ENCODE measurements around the gene ENPP3. TPM values are rescaled to one million over a fixed set of nuclear protein-coding genes. Genes with fewer than 3 reads are reported as not detected.

The ENPP3 gene
- total RNA-seq, 2 experiments from 2014 or later, result 0.11 to 0.47 TPM

DNA sequence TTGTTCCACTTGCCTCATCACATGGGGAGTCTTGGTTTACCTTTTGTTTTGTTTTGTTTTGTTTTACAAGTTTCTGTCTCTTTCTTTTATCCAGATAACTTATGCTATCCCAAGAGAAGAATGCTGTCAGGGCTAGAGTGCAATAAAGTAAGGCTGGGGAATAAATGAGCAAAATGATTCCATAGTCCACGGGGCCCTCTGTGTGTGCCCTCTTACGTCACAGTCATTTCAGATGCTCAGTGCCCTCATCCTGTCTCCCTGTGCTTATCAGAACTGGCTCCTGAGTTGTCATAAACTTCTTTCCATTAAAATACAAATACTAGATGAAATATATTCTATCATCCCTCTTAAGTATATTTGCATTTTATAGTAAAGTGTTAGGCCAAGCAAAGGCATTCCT lies 139.9 kb downstream of the ENPP3 start:
- ChIA-PET CTCF (no interaction called here), POLR2A (no interaction called here)
- H3K27ac Mint-ChIP-seq, result no peak overlapping the region
- no peaks in the 10 kb centered on the region for H3K4me1 Mint-ChIP-seq (ENCODE audit: low read depth)
- ATAC-seq, result no peak
- DNase-seq, result no peak
- H3K9me3 Mint-ChIP-seq (ENCODE audit: insufficient read depth), result no peaks in the 10 kb centered on the region
- H3K4me3 Mint-ChIP-seq, result no peak overlapping the region
- peaks cover 18% of the 10 kb centered on the region for H3K27me3 Mint-ChIP-seq (ENCODE audit: low read depth)
- H3K36me3 Mint-ChIP-seq (ENCODE audit: low read depth), result no peaks in the 10 kb centered on the region

DNA sequence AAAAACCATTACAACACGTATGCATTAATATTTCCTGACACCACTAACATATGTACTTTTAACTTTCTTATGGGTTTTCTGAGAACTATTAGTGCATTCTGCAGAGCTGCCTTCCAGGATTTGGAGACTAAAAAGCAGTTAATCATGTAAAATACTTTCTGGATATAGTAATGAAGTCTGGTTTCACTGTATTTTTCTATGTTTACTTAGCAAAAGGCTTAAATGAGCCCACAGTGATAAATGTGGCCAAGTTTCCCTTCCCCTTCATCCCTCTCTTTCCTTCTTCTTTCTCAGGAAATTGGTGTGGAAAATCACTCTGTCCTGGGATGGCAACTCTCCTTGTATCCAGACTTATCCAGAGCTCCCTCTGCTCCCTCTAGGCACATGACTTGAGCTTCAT lies 141.1 kb downstream of the ENPP3 start:
- H3K27ac Mint-ChIP-seq, result no peak overlapping the region
- ChIA-PET POLR2A (interaction anchor here (0.5 kb wide), 1 partner anchor 392 kb away, joined by 5 read pairs; no protein-coding TSS in a partner anchor), CTCF (no interaction called here)
- H3K36me3 Mint-ChIP-seq (ENCODE audit: low read depth), result no peaks in the 10 kb centered on the region
- H3K4me1 Mint-ChIP-seq (ENCODE audit: low read depth), result no peaks in the 10 kb centered on the region
- no peaks in the 10 kb centered on the region for H3K9me3 Mint-ChIP-seq (ENCODE audit: insufficient read depth)
- peaks cover 15% of the 10 kb centered on the region for H3K27me3 Mint-ChIP-seq (ENCODE audit: low read depth)
- ATAC-seq, result no peak
- H3K4me3 Mint-ChIP-seq, result no peak overlapping the region
- DNase-seq, result no peak

DNA sequence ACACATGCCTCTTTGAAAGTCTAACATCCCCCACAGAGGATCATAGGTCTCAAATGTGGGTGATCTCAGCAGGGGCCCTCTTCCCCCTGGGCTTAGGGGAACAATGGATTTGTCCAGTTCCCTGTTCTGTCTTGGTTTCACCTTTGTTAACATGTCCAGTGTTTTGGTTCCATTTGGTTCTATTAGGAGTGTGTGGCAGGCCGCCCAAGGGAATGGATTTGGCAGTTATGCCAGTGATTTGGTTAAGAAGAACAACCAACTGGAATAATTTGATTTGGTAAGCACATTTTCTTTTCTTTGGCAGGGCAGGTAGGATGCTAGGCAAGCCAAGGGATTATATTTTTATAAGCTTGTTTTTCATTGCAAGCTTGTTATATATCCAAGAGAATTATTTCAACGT lies 142.2 kb downstream of the ENPP3 start:
- Mint-ChIP-seq H3K27me3 (ENCODE audit: low read depth) (peaks cover 17% of the 10 kb centered on the region), H3K9me3 (ENCODE audit: insufficient read depth) (no peaks in the 10 kb centered on the region), H3K4me3 (no peak overlapping the region), H3K4me1 (ENCODE audit: low read depth) (no peaks in the 10 kb centered on the region), H3K36me3 (ENCODE audit: low read depth) (no peaks in the 10 kb centered on the region), H3K27ac (no peak overlapping the region)
- no peak for ATAC-seq
- CTCF ChIA-PET, result no interaction called here
- POLR2A ChIA-PET, result no interaction called here
- no peak for DNase-seq

DNA sequence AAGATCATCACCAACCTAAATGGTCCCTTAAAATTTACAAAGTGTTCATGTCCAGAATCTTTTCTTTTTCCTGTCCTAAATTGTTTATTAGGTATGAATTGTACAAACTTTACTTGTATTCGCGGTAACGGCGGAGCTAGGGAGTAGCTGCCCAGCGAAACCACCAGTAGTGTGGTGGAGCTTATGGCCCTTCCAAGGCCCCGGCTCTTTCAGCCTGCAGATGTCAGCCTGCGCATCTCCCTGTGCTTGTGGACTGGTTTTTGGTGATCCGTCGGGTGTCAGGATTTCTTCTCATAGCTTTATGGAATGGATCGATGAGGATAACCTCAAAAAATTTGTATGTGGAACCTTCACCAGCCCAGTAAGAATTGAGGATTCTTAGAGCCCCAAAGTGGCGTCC lies 143.5 kb downstream of the ENPP3 start:
- Mint-ChIP-seq H3K27ac (no peak overlapping the region), H3K4me3 (no peak overlapping the region), H3K4me1 (ENCODE audit: low read depth) (no peaks in the 10 kb centered on the region), H3K9me3 (ENCODE audit: insufficient read depth) (no peaks in the 10 kb centered on the region), H3K27me3 (ENCODE audit: low read depth) (peaks cover 21% of the 10 kb centered on the region), H3K36me3 (ENCODE audit: low read depth) (no peaks in the 10 kb centered on the region)
- DNase-seq (no peak), ATAC-seq (no peak)
- CTCF ChIA-PET, result interaction anchor here (1.3 kb wide), 1 partner anchor 130 kb away, joined by 7 read pairs; no protein-coding TSS in a partner anchor
- POLR2A ChIA-PET, result no interaction called here

DNA sequence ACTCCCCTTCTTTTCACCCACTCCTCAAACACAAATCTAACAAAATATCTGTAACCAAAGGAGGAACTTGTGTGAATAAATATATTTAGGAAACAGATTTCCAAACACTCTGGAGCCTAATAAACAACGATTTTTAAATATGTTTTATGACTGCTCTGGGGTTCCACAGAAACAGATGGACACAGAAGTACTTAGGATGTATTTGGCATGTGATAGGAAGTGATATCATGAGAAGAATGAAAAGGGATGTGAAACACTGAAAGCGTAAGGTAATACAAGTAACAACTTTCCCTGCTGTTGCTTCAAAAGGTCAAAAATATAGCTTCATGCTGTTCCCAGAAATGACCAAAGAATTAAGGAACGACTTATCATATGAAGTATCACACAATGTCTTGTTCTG lies 144.6 kb downstream of the ENPP3 start:
- Mint-ChIP-seq H3K27ac (no peak overlapping the region), H3K27me3 (ENCODE audit: low read depth) (peaks cover 23% of the 10 kb centered on the region), H3K9me3 (ENCODE audit: insufficient read depth) (no peaks in the 10 kb centered on the region), H3K4me1 (ENCODE audit: low read depth) (peaks cover 5% of the 10 kb centered on the region), H3K4me3 (no peak overlapping the region), H3K36me3 (ENCODE audit: low read depth) (no peaks in the 10 kb centered on the region)
- POLR2A ChIA-PET, result no interaction called here
- CTCF ChIA-PET, result interaction anchor here (1.0 to 1.8 kb wide), 3 partner anchors 86 to 134 kb away, joined by 3 to 8 read pairs (median 7); no protein-coding TSS in a partner anchor
- no peak for ATAC-seq
- DNase-seq, result no peak

DNA sequence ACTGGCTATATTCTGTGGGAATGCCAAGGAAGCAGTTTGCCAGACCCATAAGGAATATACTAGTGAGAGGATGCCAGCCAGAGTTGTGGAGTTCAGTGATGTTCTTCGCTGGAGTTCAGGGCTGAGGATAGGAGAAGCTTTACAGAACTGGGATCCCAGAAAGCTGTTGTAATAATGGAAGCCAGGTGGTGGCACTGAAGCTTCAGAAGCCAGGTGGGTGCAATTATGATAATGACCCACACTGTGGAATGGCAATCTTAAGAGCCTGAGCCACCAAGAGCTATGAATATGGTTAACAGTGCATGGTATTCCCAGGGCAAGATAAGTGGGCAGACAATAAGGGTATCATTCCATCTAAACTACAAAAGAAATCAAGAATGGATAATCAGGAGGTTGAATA lies 145.7 kb downstream of the ENPP3 start:
- H3K36me3 Mint-ChIP-seq (ENCODE audit: low read depth), result no peaks in the 10 kb centered on the region
- ChIA-PET POLR2A (no interaction called here), CTCF (interaction anchor here (0.5 to 1.8 kb wide), 4 partner anchors 127 to 690 kb away, joined by 3 to 8 read pairs (median 4); no protein-coding TSS in a partner anchor)
- peaks cover 8% of the 10 kb centered on the region for H3K4me1 Mint-ChIP-seq (ENCODE audit: low read depth)
- DNase-seq (no peak), ATAC-seq (no peak)
- no peaks in the 10 kb centered on the region for H3K9me3 Mint-ChIP-seq (ENCODE audit: insufficient read depth)
- no peak overlapping the region for H3K4me3 Mint-ChIP-seq
- no peak overlapping the region for H3K27ac Mint-ChIP-seq
- peaks cover 24% of the 10 kb centered on the region for H3K27me3 Mint-ChIP-seq (ENCODE audit: low read depth)

DNA sequence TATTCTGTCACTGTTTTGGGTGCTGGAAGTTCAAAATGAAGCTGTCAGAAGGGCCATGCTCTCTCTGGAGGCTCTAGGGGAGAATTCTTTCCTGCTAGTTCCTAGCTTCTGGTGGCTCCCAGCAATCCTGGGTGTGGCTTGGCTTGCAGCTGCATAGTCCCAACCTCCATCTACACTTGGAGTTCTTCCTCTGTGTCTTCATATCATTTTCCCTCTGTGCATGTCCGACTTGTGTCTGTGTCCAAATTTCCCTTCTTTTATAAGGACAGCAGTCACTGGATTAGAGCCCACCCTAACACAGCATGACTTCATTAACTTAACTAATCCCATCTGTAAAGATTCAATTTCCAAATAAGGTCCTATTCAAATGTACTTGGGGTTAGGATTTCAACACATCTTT lies 147.5 kb downstream of the ENPP3 start:
- Mint-ChIP-seq H3K4me1 (ENCODE audit: low read depth) (peaks cover 24% of the 10 kb centered on the region), H3K9me3 (ENCODE audit: insufficient read depth) (no peaks in the 10 kb centered on the region), H3K27me3 (ENCODE audit: low read depth) (peaks cover 21% of the 10 kb centered on the region), H3K27ac (no peak overlapping the region), H3K4me3 (no peak overlapping the region), H3K36me3 (ENCODE audit: low read depth) (no peaks in the 10 kb centered on the region)
- CTCF ChIA-PET, result no interaction called here
- no peak for ATAC-seq
- POLR2A ChIA-PET, result no interaction called here
- no peak for DNase-seq

DNA sequence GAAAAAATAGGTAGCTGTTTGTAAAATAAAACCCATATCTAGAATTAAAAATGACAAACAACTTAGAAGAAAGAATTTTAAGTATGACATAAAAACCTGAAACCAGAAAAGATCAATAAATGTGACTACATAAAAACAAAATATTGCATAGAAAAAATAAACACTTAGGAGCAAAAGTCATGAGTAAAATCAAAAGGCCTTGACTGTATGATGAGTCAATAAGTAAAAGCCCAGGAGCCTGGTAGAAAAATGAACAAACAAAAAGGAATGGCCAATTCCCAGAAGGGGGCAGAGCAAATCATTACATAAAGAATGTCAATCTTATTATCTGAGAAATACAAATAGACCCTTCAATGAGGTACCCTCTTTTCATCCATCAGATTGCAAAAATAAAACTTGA lies 150.0 kb downstream of the ENPP3 start:
- no peaks in the 10 kb centered on the region for H3K9me3 Mint-ChIP-seq (ENCODE audit: insufficient read depth)
- H3K27ac Mint-ChIP-seq, result no peak overlapping the region
- no peak for ATAC-seq
- H3K27me3 Mint-ChIP-seq (ENCODE audit: low read depth), result peaks cover 21% of the 10 kb centered on the region
- H3K4me1 Mint-ChIP-seq (ENCODE audit: low read depth), result peaks cover 31% of the 10 kb centered on the region
- CTCF ChIA-PET, result no interaction called here
- DNase-seq, result no peak
- H3K36me3 Mint-ChIP-seq (ENCODE audit: low read depth), result no peaks in the 10 kb centered on the region
- H3K4me3 Mint-ChIP-seq, result no peak overlapping the region
- POLR2A ChIA-PET, result no interaction called here

DNA sequence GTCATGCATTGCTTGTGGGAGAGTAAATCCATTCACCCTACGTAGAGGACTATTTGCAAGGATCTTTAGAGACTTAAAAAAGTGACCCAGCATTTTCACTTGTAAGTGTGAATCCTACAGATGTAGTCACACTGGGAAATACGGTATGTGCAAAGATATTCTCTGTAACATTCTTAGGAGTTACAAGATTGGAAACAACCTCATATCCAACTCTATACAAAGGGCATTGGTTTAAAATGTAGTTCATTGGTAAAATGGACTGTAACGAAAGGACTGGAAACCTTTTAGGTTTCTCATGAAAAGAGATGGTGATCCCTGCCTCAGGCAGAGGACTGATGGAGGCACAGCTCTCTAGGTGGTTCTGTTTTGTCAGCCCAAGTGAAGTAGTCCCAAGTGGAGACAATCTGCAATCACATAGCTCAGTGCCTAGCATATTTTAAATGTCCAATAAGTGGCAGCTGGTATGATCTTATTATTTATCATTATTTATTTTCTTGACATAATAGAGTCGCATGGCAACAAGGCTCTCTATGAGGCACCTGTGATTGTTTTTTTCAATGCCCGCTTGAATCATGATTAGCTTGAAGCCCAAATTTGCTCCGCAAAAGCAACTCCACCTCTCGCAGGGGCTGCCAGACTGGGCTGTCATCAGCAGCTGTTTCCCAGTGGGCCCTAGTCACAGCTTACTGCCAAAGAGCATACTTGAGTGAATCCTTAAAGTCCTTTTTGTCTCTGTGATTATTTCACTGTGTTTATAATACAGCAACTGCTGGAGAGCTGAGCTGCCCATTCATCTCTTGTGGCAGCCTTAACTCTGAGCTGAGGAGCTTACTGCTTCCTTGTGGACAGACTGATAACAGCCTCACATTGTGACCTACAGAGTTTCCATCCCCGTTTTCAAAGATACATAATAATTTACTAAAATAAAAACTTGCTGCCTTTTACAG lies 150.9 kb downstream of the ENPP3 start:
- CTCF ChIA-PET, result interaction anchor here (1.0 to 1.3 kb wide), 2 partner anchors 92 to 122 kb away, joined by 3 read pairs; no protein-coding TSS in a partner anchor
- no peak for ATAC-seq
- POLR2A ChIA-PET, result no interaction called here

DNA sequence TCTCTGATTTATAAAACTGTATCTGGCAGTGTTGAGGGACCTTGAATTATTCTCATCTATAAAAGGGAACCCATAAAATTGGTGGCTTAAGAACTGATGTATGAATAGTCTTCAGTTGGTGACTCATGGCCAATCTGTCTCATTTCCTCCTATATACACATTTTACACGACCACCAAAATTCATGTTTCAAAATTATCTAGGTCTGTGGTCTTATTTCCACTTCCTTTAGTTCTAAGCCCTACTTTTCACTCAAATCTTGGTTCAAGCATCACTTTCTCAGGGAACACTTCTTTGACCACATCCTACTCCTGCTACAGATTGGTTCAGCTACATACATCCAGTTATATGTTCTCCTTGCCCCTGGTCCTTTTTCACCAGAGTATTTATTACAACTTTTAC lies 152.1 kb downstream of the ENPP3 start:
- H3K27me3 Mint-ChIP-seq (ENCODE audit: low read depth), result peaks cover 13% of the 10 kb centered on the region
- H3K9me3 Mint-ChIP-seq (ENCODE audit: insufficient read depth), result no peaks in the 10 kb centered on the region
- H3K27ac Mint-ChIP-seq, result peak overlapping the region; percentile 51
- no peaks in the 10 kb centered on the region for H3K36me3 Mint-ChIP-seq (ENCODE audit: low read depth)
- POLR2A ChIA-PET, result no interaction called here
- peak; percentile 65 for ATAC-seq
- CTCF ChIA-PET, result interaction anchor here (0.9 kb wide), 1 partner anchor 161 kb away, joined by 3 read pairs; the partner anchor contains the start of gene MED23
- H3K4me1 Mint-ChIP-seq (ENCODE audit: low read depth), result peaks cover 35% of the 10 kb centered on the region
- no peak for DNase-seq
- no peak overlapping the region for H3K4me3 Mint-ChIP-seq

More for the DNA sequence above, 150.9 kb downstream of the ENPP3 start:
- peaks cover 35% of the 10 kb centered on the region for H3K4me1 Mint-ChIP-seq (ENCODE audit: low read depth)
- no peak overlapping the region for H3K27ac Mint-ChIP-seq
- H3K9me3 Mint-ChIP-seq (ENCODE audit: insufficient read depth), result no peaks in the 10 kb centered on the region
- H3K27me3 Mint-ChIP-seq (ENCODE audit: low read depth), result peaks cover 19% of the 10 kb centered on the region
- H3K36me3 Mint-ChIP-seq (ENCODE audit: low read depth), result no peaks in the 10 kb centered on the region
- no peak for DNase-seq
- H3K4me3 Mint-ChIP-seq, result no peak overlapping the region

DNA sequence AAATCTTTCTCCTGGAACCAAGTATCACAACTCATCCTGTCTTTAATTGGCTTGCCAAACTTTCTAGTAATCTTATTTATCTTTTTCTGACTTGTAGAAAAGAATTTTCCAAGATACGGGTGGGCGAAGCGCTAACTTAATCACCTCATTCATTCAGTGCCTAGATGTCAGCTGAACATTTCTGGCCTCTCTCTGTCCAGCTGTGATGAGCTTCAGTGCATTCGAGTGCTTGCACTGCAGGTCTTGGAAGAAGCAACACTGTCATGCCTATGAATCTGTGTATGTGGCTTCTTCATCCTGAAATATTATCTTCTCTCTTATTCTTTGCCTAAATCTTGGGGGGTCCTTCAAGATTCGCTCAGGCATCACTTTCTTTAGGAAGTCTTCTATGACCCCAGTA lies 154.4 kb downstream of the ENPP3 start:
- CTCF ChIA-PET, result interaction anchor here (2.1 kb wide), 1 partner anchor 124 kb away, joined by 5 read pairs; no protein-coding TSS in a partner anchor

DNA sequence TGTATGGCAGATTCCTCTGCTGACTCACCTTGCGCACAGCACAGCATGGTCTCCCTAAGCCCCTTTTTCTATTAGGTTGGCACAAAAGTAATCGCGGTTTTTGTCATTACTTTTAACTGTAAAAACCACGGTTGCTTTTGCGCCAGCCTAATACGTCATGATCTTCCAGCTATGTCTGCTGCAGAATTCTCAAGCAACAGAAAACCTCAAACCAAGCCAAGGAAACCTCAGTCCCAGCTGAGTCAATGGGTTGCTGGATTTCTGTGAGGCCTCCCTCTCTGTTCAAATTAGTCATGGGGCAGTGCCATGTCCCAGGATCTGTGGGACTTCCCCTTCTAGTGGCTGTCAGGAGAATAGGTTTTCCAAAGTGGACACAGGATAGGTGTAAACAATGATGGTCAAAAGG lies 155.0 kb downstream of the ENPP3 start:
- Mint-ChIP-seq H3K4me1 (ENCODE audit: low read depth) (peaks cover 29% of the 10 kb centered on the region), H3K9me3 (ENCODE audit: insufficient read depth) (peaks cover 8% of the 10 kb centered on the region), H3K27me3 (ENCODE audit: low read depth) (peaks cover 17% of the 10 kb centered on the region), H3K36me3 (ENCODE audit: low read depth) (no peaks in the 10 kb centered on the region), H3K27ac (no peak overlapping the region), H3K4me3 (no peak overlapping the region)
- ATAC-seq (no peak), DNase-seq (no peak)
- CTCF ChIA-PET, result interaction anchor here (2.1 kb wide), 1 partner anchor 123 kb away, joined by 5 read pairs; no protein-coding TSS in a partner anchor
- POLR2A ChIA-PET, result interaction anchor here (0.6 kb wide), 1 partner anchor 10 kb away, joined by 3 read pairs; no protein-coding TSS in a partner anchor

More for the DNA sequence above, 154.4 kb downstream of the ENPP3 start:
- POLR2A ChIA-PET, result no interaction called here
- H3K9me3 Mint-ChIP-seq (ENCODE audit: insufficient read depth), result peaks cover 8% of the 10 kb centered on the region
- H3K36me3 Mint-ChIP-seq (ENCODE audit: low read depth), result no peaks in the 10 kb centered on the region
- no peak overlapping the region for H3K27ac Mint-ChIP-seq
- peaks cover 32% of the 10 kb centered on the region for H3K4me1 Mint-ChIP-seq (ENCODE audit: low read depth)
- ATAC-seq, result no peak
- DNase-seq, result no peak
- H3K27me3 Mint-ChIP-seq (ENCODE audit: low read depth), result peaks cover 11% of the 10 kb centered on the region
- H3K4me3 Mint-ChIP-seq, result no peak overlapping the region

All from activated CD8-positive, alpha-beta T cell treated with anti-CD3 and anti-CD28 coated beads, Interleukin-2, amount 10 ng/mL, durations not matched to agents 7 days and 5 days (primary cell).